LHCN-M2 (cell line): Measurements from ENCODE around the gene ZSCAN12. TPM values are rescaled to one million over a fixed set of nuclear protein-coding genes. Genes with fewer than 3 reads are reported as not detected.
"Not testable (repeated sequence)": the region's sequence is repeated elsewhere in the genome, so short reads cannot be mapped to it uniquely, and the experiment has no call there.

Source experiments
- DNase-seq: peaks from one replicate; pipeline ENCODE4 v3.0.0-alpha.2; 2012; ENCODE audit warnings: low read depth
- total RNA-seq: library from RNA; depleted of rRNA; stranded (reverse); fragments of >200 nt; gene quantifications from 2 replicates; pipeline ENCODE4 v1.2.3, GENCODE V29; 2014

Gene ZSCAN12
- total RNA-seq, 1 experiment from 2014 or later: 3.6 TPM

GRCh38 chr6:28395918-28396317 lies 3.6 kb downstream of the ZSCAN12 start:
- DNase-seq: no peak

- DNase-seq: peak; percentile 14
Measured at GRCh38 chr6:28393912-28394662, 5.5 kb downstream of the ZSCAN12 start.

- DNase-seq: no peak
Measured at GRCh38 chr6:28390688-28391087, 8.9 kb downstream of the ZSCAN12 start.

- no peak for DNase-seq
Measured at GRCh38 chr6:28384143-28384533, 15.4 kb downstream of the ZSCAN12 start.

GRCh38 chr6:28383235-28384142 lies 16.1 kb downstream of the ZSCAN12 start:
- DNase-seq: peak; percentile 82

GRCh38 chr6:28380381-28380780 lies 19.2 kb downstream of the ZSCAN12 start:
- DNase-seq: no peak

GRCh38 chr6:28378644-28379043 lies 20.9 kb downstream of the ZSCAN12 start:
- DNase-seq: no peak

- no peak for DNase-seq
Measured at GRCh38 chr6:28377879-28378278, 21.7 kb downstream of the ZSCAN12 start.

- no peak for DNase-seq
Measured at GRCh38 chr6:28373925-28374324, 25.6 kb downstream of the ZSCAN12 start.

GRCh38 chr6:28371706-28372451 lies 27.7 kb downstream of the ZSCAN12 start:
- no peak for DNase-seq

GRCh38 chr6:28371280-28371679 lies 28.3 kb downstream of the ZSCAN12 start:
- DNase-seq: no peak

- no peak for DNase-seq
Measured at GRCh38 chr6:28370440-28370839, 29.1 kb downstream of the ZSCAN12 start.

GRCh38 chr6:28369463-28369862 lies 30.1 kb downstream of the ZSCAN12 start:
- DNase-seq: no peak

- no peak for DNase-seq
Measured at GRCh38 chr6:28368522-28368921, 31.0 kb downstream of the ZSCAN12 start.

- not testable (repeated sequence) for DNase-seq
Measured at GRCh38 chr6:28365590-28365989, 34.0 kb downstream of the ZSCAN12 start.

- DNase-seq: no peak
Measured at GRCh38 chr6:28360961-28361360, 38.6 kb downstream of the ZSCAN12 start.

GRCh38 chr6:28359562-28359961 lies 40.0 kb downstream of the ZSCAN12 start:
- not testable (repeated sequence) for DNase-seq

GRCh38 chr6:28357036-28357435 lies 42.5 kb downstream of the ZSCAN12 start:
- DNase-seq: no peak

- DNase-seq: no peak
Measured at GRCh38 chr6:28356666-28357020, 42.9 kb downstream of the ZSCAN12 start.

GRCh38 chr6:28355743-28356665 lies 43.5 kb downstream of the ZSCAN12 start:
- peak; percentile 91 for DNase-seq
